HUDEP-2 (cell line): ENCODE measurements around the gene ABCG5.

Experiments
- DNase-seq, 76 experiments: peaks; one replicate each; lab custom pipeline; 2025; ENCODE audit not compliant: unreplicated experiment in 76 of 76; lab: John Stamatoyannopoulos, UW

Gene ABCG5

GRCh38 chr2:43838560-43839267, at the start of gene ABCG5, which contains the start of gene ABCG8:
Gene ABCG5, minus strand, starts transcription at chr2:43838839. Its CDS starts 160 bp downstream, at chr2:43838679.
Gene ABCG8, plus strand, starts transcription at chr2:43838971. Its CDS starts 83 bp downstream, at chr2:43839054.
- DNase-seq, result no peak

DNA sequence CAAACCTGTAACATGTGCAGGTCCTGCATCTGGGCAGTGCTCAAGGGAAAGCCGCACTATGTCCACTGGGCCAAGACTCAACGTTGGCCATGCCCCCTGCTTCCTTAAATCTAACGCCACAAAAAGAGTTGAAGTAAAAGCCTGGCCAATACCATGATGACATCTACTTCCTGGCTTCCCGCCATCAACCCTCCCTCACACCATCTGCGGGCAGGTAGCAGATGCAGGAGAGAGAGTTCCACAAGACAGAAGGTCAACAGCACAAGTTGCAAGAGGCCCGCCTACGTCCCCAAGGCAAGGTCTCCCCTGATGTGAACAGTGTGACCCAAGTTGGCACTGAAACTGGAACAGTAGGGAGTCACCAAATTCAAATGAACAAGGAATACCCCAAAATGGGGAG, 48.5 kb upstream of the ABCG5 start:
- DNase-seq, result peak in 1 of 76 experiments; percentile 4

DNA sequence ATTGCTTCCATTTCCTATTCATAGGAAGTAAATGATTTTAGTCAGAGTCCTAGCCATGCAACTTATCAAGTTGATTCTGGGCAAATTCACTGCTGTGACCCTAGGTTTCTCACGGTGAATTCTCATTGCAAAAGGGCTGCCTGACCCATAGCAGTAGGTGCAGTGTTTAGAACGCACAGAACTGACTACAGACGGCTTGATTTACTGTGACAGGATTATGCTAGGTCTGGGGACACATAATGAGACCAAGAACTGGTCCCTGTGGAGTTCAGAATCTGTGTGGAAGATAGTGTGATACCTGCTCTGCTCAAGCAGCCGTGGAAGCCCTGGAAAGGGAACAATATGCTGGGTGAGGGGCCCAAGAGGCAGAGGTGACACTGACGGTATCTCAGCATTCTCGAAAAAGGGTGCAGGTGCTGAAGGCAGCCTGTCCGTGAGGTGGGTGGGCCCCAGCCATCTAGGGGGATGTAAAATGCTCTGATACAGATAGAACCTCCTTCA, 46.5 kb upstream of the ABCG5 start:
- DNase-seq, result no peak

GRCh38 chr2:43884689-43885088, 46.0 kb upstream of the ABCG5 start:
- DNase-seq, result no peak

- DNase-seq, result no peak
Measured at GRCh38 chr2:43882312-43882711, 43.7 kb upstream of the ABCG5 start.

DNA sequence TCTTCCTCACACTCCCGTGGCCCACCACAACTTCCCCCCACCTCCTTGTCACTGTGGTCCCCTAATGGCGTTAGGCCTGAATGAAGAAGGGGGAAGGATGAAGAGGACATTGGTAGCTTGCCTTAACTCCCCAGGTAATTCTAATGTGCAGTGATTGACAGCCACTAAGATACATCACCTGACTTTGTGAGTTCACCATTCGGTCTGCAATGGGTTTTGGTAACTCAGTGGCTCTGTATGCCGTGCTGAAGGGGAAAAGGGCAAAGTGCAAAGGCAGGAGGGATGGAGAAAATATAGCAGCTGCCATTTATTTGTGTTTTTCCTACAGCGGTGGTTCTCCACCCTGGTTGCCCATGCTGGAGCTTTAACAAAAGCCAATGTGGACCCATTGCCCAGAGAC, 42.3 kb upstream of the ABCG5 start:
- DNase-seq, result no peak

- DNase-seq, result no peak
Measured at GRCh38 chr2:43880471-43880870, 41.8 kb upstream of the ABCG5 start.

GRCh38 chr2:43879261-43879660, 40.6 kb upstream of the ABCG5 start:
- no peak for DNase-seq

DNA sequence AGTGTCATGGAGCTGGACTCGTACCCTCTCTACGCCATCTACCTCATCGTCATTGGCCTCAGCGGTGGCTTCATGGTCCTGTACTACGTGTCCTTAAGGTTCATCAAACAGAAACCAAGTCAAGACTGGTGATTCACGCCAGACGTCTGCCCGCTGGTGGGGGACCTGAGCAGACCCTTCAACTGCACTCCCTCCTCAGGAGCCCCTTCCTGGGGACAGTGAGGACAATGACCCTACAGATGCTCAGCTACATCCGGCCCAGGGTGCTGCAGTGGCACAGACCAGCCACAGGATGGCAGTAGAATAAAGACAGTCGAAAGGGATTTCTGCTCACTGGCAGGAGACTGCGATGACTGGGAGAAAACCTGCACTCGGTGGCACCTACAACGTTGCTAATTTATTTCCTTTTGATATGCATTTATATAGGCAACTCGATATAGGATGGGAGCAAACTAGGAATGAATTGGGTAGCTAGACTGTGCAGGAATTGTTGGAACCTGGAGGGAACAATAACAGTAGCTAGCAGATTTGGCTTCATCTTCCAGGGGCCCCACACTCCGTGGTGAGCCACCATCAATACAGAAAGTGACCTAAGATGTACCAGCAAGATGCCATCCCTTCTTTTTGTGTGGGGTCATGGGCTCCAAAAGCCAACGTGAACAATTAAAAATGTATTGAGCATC, 39.3 kb upstream of the ABCG5 start:
- peak in 63 of 76 experiments; percentile 5 to 77 (median 41) for DNase-seq

GRCh38 chr2:43874776-43875451, 36.3 kb upstream of the ABCG5 start:
- DNase-seq, result no peak

GRCh38 chr2:43872151-43872550, 33.5 kb upstream of the ABCG5 start:
- no peak for DNase-seq

DNA sequence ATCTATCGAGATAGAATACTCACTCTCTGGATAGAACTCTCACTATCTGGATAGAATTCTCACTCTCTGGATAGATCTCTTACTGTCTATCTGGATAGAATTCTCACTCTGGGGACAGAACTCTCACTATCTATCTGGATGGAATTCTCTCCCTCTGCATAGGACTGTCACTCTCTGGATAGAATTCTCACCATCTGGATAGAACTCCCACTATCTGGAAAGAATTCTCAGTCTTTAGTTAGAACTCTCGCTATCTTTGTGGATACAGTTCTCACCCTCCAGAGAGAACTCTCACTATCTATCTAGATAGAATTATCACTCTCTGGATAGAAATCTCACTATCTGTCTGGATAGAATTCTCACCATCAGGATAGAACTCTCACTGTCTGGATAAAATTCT, 16.7 kb upstream of the ABCG5 start:
- DNase-seq, result no peak

GRCh38 chr2:43854671-43855070, 16.0 kb upstream of the ABCG5 start:
- DNase-seq, result no peak

GRCh38 chr2:43853141-43854081, 14.8 kb upstream of the ABCG5 start:
- DNase-seq, result no peak

DNA sequence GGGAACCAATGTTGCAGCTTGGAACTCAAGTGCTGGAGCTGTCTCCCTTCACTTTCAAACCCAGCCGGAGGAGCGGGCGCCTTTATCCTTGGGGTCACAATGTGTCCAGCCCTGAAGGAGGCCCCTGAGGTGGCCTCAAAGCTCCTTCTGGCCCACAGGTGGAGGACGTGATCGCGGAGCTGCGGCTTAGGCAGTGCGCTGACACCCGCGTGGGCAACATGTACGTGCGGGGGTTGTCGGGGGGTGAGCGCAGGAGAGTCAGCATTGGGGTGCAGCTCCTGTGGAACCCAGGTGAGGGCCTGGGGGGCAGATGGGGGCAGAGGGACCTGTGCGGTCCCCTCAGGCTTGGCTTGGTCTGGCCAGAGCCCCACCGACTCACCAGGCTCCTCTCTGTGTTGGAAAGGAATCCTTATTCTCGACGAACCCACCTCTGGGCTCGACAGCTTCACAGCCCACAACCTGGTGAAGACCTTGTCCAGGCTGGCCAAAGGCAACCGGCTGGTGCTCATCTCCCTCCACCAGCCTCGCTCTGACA, 13.6 kb upstream of the ABCG5 start:
- DNase-seq, result no peak

GRCh38 chr2:43851011-43851980, 12.7 kb upstream of the ABCG5 start:
- no peak for DNase-seq

DNA sequence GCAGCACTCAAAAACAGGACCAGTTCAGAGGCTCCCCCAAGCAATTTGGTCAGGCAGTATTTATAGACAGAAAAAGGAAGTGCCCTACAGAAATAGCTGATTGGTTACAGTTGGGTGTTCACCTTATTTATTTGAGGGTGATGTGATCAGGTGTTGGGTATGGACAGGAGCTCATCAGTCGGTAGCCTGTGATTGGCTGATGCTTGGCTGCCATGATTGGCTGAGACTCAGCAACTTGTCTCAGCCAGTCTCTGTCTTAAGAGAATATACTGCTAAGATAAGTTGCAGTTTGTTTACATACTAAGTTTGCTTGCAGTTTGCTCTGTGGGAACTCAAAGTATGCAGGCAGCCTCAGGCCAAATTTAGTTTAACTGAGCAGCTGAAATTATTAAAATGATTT, 9.6 kb upstream of the ABCG5 start:
- DNase-seq, result no peak

DNA sequence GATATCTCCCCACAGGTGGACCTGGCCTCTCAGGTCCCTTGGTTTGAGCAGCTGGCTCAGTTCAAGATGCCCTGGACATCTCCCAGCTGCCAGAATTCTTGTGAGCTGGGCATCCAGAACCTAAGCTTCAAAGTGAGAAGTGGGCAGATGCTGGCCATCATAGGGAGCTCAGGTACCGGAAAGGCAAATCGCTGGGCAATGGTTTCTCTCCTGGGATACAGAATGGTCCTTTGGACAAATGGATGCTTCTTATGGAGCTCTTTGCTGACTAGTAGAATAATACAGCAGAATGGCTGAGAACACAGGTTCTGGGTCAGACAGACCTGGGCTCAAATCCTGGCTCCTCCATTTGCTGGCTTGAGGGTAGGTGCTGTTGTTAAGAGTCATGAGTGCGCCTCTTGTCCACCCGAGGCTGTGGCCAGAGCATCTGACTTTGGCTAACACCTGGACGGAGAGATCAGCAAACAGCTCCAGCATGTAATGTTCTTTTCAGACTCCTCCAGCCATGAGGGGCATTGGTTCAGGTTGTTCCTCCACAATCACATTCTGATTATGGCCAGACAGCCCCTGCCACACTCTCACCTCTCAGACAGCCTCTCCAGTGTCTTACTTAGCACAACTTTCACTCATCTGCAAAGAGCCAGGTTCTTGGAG, 7.6 kb upstream of the ABCG5 start:
- DNase-seq, result no peak
